ENCODE measurements around the gene RAD51B. TPM values are rescaled to one million over a fixed set of nuclear protein-coding genes. Genes with fewer than 3 reads are reported as not detected.

The RAD51B gene
- total and polyA plus RNA-seq, 2 of the 13 experiments (the other 11 are each of a cell fraction or from before 2014, with no cell fraction given), result 7.0 to 9.5 TPM

GRCh38 chr14:68278576-68279436 is 459.2 kb downstream of the RAD51B start:
- intact Hi-C loops (cut with micrococcal nuclease; ENCODE audit: unreplicated experiment), result no loop called here
- no peak overlapping the region for H3K4me3 ChIP-seq (replicated peaks in 1 of 3; ENCODE audit: insufficient read depth in 1 of 3, low read depth in 2 of 3, low read length in 3 of 3)
- H4K20me1 ChIP-seq (ENCODE audit: insufficient read depth, low read length), result no peaks in the 10 kb centered on the region
- no peaks in the 10 kb centered on the region for H3K27me3 ChIP-seq (ENCODE audit: control insufficient read depth in 1 of 2, insufficient read depth in 2 of 2, low read length in 2 of 2)
- H3K27ac ChIP-seq (ENCODE audit: extremely low read length, insufficient read depth, low read length), result peak overlapping the region; percentile 58
- H3K9me3 ChIP-seq (ENCODE audit: low read length), result no peaks in the 10 kb centered on the region
- peaks cover 62% of the 10 kb centered on the region for H3K4me1 ChIP-seq (ENCODE audit: insufficient read depth, low read length)
- H2AFZ ChIP-seq (ENCODE audit: low read length), result peak overlapping the region; percentile 59
- H3K4me2 ChIP-seq (ENCODE audit: low read depth, low read length), result peak overlapping the region; percentile 70
- in situ Hi-C loops (cut with HindIII; ENCODE audit: extremely low pct_ligation_motif_present, low pct_unique_long_range_greater_than_20kb), result no loop called here
- BruUV-seq (replicated peaks), result no TSS peak
- POLR2A ChIA-PET, result interaction anchor here (0.8 to 1.2 kb wide), 2 partner anchors 14 to 360 kb away, joined by 3 to 6 read pairs; no protein-coding TSS in a partner anchor
- DNase-seq (ENCODE audit: low spot score), result peak; percentile 90
- CTCF ChIA-PET (ENCODE audit: low intra/inter-chr PET ratio, low total read pairs), result no interaction called here
- H3K9ac ChIP-seq (ENCODE audit: insufficient read depth, low read depth, low read length), result peak overlapping the region; percentile 1; the same call in 1 of the 2 replicates
- FAIRE-seq, result peak; percentile 95
- no peaks in the 10 kb centered on the region for H3K79me2 ChIP-seq (ENCODE audit: insufficient read depth, low read length)
- no peaks in the 10 kb centered on the region for H3K36me3 ChIP-seq (replicated peaks in 1 of 2; ENCODE audit: control insufficient read depth in 1 of 2, insufficient read depth in 2 of 2, low read length in 2 of 2)
- 27% methylated on average over 5 of the region's 5 CpGs for WGBS (ENCODE audit: low lambda C conversion rate)
- ATAC-seq, result peak; percentile 87
- TF ChIP-seq EP300 (IDR thresholded peaks at IDR 0.05; ENCODE audit: low read depth in 2 of 2, low read length in 2 of 2) (peak in 1 of 2 experiments; percentile 79; a peak in 1 of 4 replicates), EP300 (CRISPR knock-in tag; IDR thresholded peaks at IDR 0.05; ENCODE audit: borderline replicate concordance) (no peak), GMEB1 (CRISPR knock-in tag; IDR thresholded peaks at IDR 0.05; ENCODE audit: borderline replicate concordance) (0 out of 2 replicates have a peak, but pooled peaks have one; percentile 16), ZNF30 (CRISPR knock-in tag; IDR thresholded peaks at IDR 0.05) (no peak), ZNF331 (CRISPR knock-in tag; IDR thresholded peaks at IDR 0.05) (0 out of 2 replicates have a peak, but pooled peaks have one; percentile 3), PAX8 (CRISPR knock-in tag; IDR thresholded peaks at IDR 0.05; ENCODE audit: borderline replicate concordance) (no peak), FOXP1 (IDR thresholded peaks at IDR 0.05) (no peak), FOXP1 (CRISPR knock-in tag; IDR thresholded peaks at IDR 0.05) (peak; percentile 23), GATAD2A (CRISPR knock-in tag; IDR thresholded peaks at IDR 0.05) (peak; percentile 29; the same call in 1 of the 2 replicates), CEBPB (IDR thresholded peaks at IDR 0.05; ENCODE audit: borderline replicate concordance, low read depth, low read length) (peak; percentile 54; the same call in 1 of the 2 replicates), ARID5B (CRISPR knock-in tag; IDR thresholded peaks at IDR 0.05) (peak; percentile 19), MED13 (CRISPR knock-in tag; IDR thresholded peaks at IDR 0.05) (0 out of 2 replicates have a peak, but pooled peaks have one; percentile 35), ZNF362 (CRISPR knock-in tag; IDR thresholded peaks at IDR 0.05; ENCODE audit: borderline replicate concordance) (peak; percentile 41; the same call in 1 of the 2 replicates), ONECUT2 (CRISPR knock-in tag; IDR thresholded peaks at IDR 0.05) (0 out of 2 replicates have a peak, but pooled peaks have one; percentile 21), NFE2L2 (IDR thresholded peaks at IDR 0.05; ENCODE audit: low read length) (peak; percentile 64; the same call in 1 of the 2 replicates), BCL6 (CRISPR knock-in tag; IDR thresholded peaks at IDR 0.05) (0 out of 2 replicates have a peak, but pooled peaks have one; percentile 7), ZNF20 (CRISPR knock-in tag; IDR thresholded peaks at IDR 0.05) (peak; percentile 99)

All from HepG2 (cell line).